Brain microvascular endothelial cell (primary cell): Measurements from ENCODE around the gene EPHA1.

Source experiments
- DNase-seq: peaks from one replicate; pipeline ENCODE4 v3.0.0-alpha.2; 2020
- H3K27ac ChIP-seq: fragments of 250-450 bp; sonication (Bioruptor Pico); 2 replicates; pipeline ENCODE4 v1.5.1; 2020; ENCODE audit warnings: mild to moderate bottlenecking, moderate library complexity
- H3K27me3 ChIP-seq: fragments of 250-450 bp; sonication (Bioruptor Pico); replicated peaks from 2 replicates; pipeline ENCODE4 v1.5.1; 2020; ENCODE audit warnings: mild to moderate bottlenecking
- H3K36me3 ChIP-seq: fragments of 250-450 bp; sonication (Bioruptor Pico); replicated peaks from 2 replicates; pipeline ENCODE4 v1.5.1; 2020; ENCODE audit warnings: mild to moderate bottlenecking
- H3K4me3 ChIP-seq: 2 replicates; pipeline ENCODE4 v1.5.1; 2011; ENCODE audit warnings: low read depth, mild to moderate bottlenecking, control low read depth, low read length, moderate library complexity
- in situ Hi-C: cut with HindIII; loops from 2 replicates; pipeline ENCODE4 v1.10.0; 2017; ENCODE audit warnings: low sequenced_read_pairs, low pct_ligation_motif_present
- TF ChIP-seq, protein P1 (sequence below): IDR thresholded peaks from 2 replicates; pipeline ENCODE4 v1.5.1; 2011; ENCODE audit warnings: low read depth, mild to moderate bottlenecking, moderate library complexity, low read length, control low read depth, inconsistent platforms; ENCODE audit errors: missing control alignments

Gene EPHA1

DNA sequence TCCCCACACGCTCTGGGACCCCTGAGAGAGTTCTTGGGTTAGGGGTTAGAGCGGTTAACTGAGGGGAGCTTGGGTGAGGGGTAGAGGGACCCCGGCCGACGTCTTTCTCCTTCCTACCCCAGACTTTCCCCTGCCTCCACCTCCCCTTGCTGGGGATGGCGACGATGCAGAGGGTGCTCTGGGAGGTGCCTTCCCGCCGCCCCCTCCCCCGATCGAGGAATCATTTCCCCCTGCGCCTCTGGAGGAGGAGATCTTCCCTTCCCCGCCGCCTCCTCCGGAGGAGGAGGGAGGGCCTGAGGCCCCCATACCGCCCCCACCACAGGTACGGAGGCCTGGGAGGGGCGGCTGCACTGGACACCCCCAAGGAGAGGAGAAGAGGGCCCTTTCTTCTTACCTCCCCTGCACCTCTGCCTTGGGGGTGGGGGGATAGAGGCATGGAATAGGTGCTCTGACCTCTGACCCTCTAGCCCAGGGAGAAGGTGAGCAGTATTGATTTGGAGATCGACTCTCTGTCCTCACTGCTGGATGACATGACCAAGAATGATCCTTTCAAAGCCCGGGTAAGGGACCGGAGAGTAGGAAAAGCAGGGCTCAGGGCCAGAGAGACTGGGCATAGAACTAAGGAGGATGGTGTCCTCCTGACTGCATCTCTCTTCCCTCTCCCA, 26.4 kb downstream of the EPHA1 start:
- TF ChIP-seq, protein P1, sequence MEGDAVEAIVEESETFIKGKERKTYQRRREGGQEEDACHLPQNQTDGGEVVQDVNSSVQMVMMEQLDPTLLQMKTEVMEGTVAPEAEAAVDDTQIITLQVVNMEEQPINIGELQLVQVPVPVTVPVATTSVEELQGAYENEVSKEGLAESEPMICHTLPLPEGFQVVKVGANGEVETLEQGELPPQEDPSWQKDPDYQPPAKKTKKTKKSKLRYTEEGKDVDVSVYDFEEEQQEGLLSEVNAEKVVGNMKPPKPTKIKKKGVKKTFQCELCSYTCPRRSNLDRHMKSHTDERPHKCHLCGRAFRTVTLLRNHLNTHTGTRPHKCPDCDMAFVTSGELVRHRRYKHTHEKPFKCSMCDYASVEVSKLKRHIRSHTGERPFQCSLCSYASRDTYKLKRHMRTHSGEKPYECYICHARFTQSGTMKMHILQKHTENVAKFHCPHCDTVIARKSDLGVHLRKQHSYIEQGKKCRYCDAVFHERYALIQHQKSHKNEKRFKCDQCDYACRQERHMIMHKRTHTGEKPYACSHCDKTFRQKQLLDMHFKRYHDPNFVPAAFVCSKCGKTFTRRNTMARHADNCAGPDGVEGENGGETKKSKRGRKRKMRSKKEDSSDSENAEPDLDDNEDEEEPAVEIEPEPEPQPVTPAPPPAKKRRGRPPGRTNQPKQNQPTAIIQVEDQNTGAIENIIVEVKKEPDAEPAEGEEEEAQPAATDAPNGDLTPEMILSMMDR: no peak
- H3K4me3 ChIP-seq: peak overlapping the region; percentile 93
- H3K36me3 ChIP-seq: peaks cover 54% of the 10 kb centered on the region
- H3K27ac ChIP-seq: peak overlapping the region; percentile 99
- no peaks in the 10 kb centered on the region for H3K27me3 ChIP-seq
- in situ Hi-C loops: no loop called here
- DNase-seq: no peak

DNA sequence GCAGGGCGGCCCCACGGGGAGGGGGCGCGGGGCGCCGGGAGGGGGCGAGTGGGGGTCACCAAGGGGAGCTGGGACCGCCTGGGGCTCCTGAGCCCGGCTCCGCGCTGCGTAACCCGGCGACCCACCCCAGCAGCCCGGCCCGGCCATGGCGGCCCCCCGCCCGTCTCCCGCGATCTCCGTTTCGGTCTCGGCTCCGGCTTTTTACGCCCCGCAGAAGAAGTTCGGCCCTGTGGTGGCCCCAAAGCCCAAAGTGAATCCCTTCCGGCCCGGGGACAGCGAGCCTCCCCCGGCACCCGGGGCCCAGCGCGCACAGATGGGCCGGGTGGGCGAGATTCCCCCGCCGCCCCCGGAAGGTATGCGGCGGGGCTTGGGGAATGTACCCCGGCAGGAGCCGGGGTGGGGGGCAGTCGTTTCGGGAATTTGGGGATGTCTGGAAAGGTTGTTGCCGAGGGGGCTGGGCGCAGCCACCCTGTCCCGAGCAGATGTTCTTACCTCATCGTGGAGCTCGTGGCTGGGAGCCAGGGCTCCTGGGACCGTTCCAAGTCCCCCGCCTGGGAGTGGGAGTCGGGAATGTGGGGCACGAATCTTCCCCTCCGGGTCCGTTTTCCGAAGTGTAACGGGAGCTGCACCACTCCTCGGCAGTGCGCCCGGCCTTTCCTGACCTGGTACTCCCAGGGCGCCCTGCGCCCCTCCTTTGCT, 27.1 kb downstream of the EPHA1 start:
- in situ Hi-C loops: no loop called here
- DNase-seq: peak; percentile 73
- Histone ChIP-seq H3K27me3 (no peaks in the 10 kb centered on the region), H3K36me3 (peaks cover 47% of the 10 kb centered on the region), H3K27ac (peak overlapping the region; percentile 99), H3K4me3 (peak overlapping the region; percentile 93)
- TF ChIP-seq, protein P1: no peak

DNA sequence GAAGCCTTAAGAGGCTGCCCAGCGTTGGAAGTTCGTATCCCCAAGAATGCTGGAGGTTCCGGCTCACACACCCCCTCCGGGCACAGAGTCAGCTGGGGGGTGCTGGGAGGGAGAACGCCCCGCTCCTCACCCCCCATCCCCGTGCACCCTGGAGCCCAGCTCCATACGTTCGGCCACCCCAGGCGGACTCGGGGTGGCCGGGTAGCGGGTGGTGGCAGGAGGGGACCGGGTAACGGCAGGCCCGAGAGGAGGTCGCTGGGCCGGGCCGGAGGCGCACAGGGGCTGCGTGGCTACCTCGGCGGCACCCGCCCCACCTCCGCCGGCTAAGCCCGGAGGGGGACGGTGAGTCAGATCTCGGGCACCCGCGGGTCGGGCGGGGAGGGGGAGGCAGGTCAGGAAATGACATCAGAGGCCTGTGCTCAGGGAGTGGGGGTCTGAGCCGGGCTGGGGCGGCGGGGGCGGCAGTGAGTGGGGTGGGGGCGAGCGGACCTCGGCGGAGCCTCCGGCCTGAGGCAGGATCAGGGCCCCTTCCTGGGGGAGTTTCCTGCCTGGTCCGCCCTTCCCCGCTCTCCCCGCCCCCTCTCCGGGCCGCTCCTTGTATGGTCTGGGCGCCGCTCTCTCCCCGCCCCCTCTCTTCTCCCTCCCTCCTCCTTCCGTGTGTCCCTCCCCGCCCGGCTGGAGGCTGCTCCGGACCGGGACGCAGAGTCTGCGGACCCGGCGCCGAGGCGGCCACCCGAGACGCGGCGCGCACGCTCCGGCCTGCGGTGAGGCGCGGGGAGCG, 27.8 kb downstream of the EPHA1 start, which contains the start of gene ZYX:
Gene ZYX (plus strand): TSS at position 700 of the 781 bp plus-strand sequence. CDS start 227 bp downstream, outside the sequence.
- Histone ChIP-seq H3K27me3 (no peaks in the 10 kb centered on the region), H3K27ac (peak within 1 kb of the TSS; percentile 99), H3K36me3 (peaks cover 39% of the 10 kb centered on the region), H3K4me3 (peak within 1 kb of the TSS; percentile 93)
- peak; percentile 97 for DNase-seq
- in situ Hi-C loops: no loop called here
- TF ChIP-seq, protein P1: no peak

DNA sequence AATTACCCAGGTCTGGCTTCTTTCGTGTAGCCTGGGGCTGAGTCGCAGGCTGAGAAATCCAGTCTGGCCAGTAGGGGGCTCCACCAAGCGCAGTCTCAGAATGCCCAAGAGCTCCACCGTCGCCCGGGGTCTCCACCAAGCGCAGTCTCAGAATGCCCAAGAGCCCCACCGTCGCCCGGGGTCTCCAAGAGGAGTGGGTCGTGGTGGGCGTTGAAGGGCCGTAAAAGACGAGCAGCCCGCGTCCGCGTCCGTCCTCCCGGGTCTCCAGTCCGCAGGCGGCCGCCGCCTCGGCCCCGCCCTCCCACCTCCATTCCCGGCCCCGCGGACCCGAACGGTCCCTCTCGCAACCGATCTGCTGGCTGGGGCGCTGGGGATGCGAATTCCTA, 28.4 kb downstream of the EPHA1 start:
- in situ Hi-C loops: no loop called here
- Histone ChIP-seq H3K27ac (peak overlapping the region; percentile 99), H3K27me3 (no peaks in the 10 kb centered on the region), H3K4me3 (peak overlapping the region; percentile 93), H3K36me3 (peaks cover 35% of the 10 kb centered on the region)
- TF ChIP-seq, protein P1: peak; percentile 92
- peak; percentile 89 for DNase-seq

DNA sequence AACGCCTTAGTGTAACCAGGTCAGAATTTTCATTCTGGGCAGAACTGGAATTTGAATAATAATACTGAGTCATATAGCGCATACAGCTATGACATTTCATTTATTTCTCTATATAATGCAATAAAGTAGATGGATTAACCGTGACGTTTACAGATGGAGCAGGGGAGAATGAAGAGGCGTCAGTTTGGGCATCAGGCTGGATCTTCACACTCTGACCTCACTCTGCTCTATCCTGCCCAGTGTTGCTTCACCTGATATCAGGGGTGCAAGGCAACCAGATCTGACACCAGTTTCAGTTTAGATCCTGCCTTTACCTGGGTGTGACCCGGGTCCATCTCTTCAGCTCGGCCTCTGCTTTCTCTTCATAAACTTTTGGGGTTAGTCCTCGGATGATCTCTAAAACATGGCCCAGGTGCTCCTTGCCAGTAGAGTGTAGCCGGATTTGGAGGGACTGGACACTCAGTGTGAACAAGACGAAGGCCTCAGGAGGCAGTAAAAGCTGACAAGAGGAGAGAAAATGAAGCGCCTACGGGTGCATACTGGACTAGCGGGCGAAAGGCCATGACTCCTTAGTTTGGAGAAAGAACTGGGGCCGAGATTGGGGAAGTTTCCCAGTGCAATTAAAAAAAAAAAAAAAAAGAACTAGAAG, 28.9 kb downstream of the EPHA1 start:
- H3K27ac ChIP-seq: peak overlapping the region; percentile 99

More for the DNA sequence above, 28.9 kb downstream of the EPHA1 start:
- Histone ChIP-seq H3K4me3 (peak overlapping the region; percentile 93), H3K27me3 (no peaks in the 10 kb centered on the region), H3K36me3 (peaks cover 30% of the 10 kb centered on the region)
- TF ChIP-seq, protein P1: no peak
- in situ Hi-C loops: no loop called here
- DNase-seq: no peak
